Right atrium auricular region (tissue), 2 donors: Measurements from ENCODE around the gene SF3B6. TPM values are rescaled to one million over a fixed set of nuclear protein-coding genes. Genes with fewer than 3 reads are reported as not detected.

Experiments used
- DNase-seq: peaks from one replicate; pipeline ENCODE4 v3.0.0-alpha.2; 2019; ENCODE audit warnings: low spot score
- H3K27ac ChIP-seq, 2 donors: fragments of 200-600 bp; sonication (generic); 1 replicate in 1 of 2; 2 replicates in 1 of 2; pipeline ENCODE4 v1.5.1; 2016 to 2019
- H3K27me3 ChIP-seq, 2 donors: fragments of 200-600 bp; sonication (generic); one replicate each; pipeline versions ENCODE4 v1.5.1 to v1.6.0; 2017 to 2019
- H3K36me3 ChIP-seq: fragments of 200-600 bp; sonication (generic); one replicate; pipeline ENCODE4 v1.5.1; 2016
- H3K4me1 ChIP-seq, 2 donors: fragments of 200-600 bp; sonication (generic); one replicate each; pipeline versions ENCODE4 v1.5.1 to v1.6.0; 2017 to 2019
- H3K4me3 ChIP-seq, 2 donors: fragments of 200-600 bp; sonication (generic); 1 replicate in 1 of 2; 2 replicates in 1 of 2; pipeline ENCODE4 v1.5.1; 2017 to 2019; ENCODE audit warnings: mild to moderate bottlenecking in 1 of 2, moderate library complexity in 1 of 2
- H3K9me3 ChIP-seq, 2 donors: fragments of 200-600 bp; sonication (generic); one replicate each; pipeline ENCODE4 v1.5.1; 2019
- total RNA-seq, 2 donors: library from RNA; depleted of rRNA; stranded (reverse); fragments of >200 nt; gene quantifications; one replicate each; pipeline ENCODE4 v1.1.0, GENCODE V29; 2016
- TF ChIP-seq, protein P1 (sequence below), 2 donors: fragments of 200-600 bp; sonication (generic); IDR thresholded peaks; one replicate each; pipeline ENCODE4 v1.5.1; 2019; ENCODE audit warnings: antibody characterized with exemption in 2 of 2

The SF3B6 gene
- total RNA-seq, 2 donors from 2014 or later: 71.2 to 74.8 TPM

DNA sequence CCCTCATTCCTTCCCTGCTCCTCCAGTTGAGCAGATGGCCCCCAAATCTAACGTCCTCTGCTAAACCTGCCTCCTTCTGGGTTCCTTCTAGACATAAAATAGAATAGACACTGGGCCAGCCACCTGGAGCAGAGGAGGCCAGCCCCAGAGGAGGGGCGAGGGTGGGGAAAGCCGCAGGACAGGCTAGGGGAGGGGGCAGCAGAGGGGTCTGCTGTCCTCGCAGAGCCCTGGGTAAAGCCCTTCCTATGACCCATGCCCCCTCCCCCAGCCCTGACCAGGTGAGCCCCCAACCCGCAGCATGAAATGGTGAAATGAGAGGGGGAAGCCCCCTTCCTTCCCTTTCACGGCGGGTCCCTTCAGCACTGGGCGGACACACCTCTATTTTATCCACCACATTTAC, 58.4 kb downstream of the SF3B6 start:
- Histone ChIP-seq H3K4me1 (no peaks in the 10 kb centered on the region), H3K9me3 (no peaks in the 10 kb centered on the region), H3K36me3 (no peaks in the 10 kb centered on the region), H3K27me3 (no peaks in the 10 kb centered on the region), H3K4me3 (no peak overlapping the region), H3K27ac (no peak overlapping the region)
- DNase-seq: no peak
- TF ChIP-seq, protein P1, sequence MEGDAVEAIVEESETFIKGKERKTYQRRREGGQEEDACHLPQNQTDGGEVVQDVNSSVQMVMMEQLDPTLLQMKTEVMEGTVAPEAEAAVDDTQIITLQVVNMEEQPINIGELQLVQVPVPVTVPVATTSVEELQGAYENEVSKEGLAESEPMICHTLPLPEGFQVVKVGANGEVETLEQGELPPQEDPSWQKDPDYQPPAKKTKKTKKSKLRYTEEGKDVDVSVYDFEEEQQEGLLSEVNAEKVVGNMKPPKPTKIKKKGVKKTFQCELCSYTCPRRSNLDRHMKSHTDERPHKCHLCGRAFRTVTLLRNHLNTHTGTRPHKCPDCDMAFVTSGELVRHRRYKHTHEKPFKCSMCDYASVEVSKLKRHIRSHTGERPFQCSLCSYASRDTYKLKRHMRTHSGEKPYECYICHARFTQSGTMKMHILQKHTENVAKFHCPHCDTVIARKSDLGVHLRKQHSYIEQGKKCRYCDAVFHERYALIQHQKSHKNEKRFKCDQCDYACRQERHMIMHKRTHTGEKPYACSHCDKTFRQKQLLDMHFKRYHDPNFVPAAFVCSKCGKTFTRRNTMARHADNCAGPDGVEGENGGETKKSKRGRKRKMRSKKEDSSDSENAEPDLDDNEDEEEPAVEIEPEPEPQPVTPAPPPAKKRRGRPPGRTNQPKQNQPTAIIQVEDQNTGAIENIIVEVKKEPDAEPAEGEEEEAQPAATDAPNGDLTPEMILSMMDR (IDR thresholded peaks at IDR 0.05): no peak

Other genes with a start within 250 kb of the SF3B6 start
- 1 to 10 TPM; 6.0 to 6.7 TPM for gene ATAD2B, start 149.2 kb downstream of the SF3B6 start, total RNA-seq
- gene UBXN2A, start 135.9 kb downstream of the SF3B6 start, total RNA-seq: 10 to 100 TPM; 14.3 to 18.7 TPM
- gene MFSD2B, start 66.2 kb downstream of the SF3B6 start, total RNA-seq: under 1 TPM in 1 of 2 donors, not detected in 1; 0.30 TPM
- 1 to 10 TPM; 2.7 to 3.6 TPM for gene WDCP, start 28.9 kb downstream of the SF3B6 start, total RNA-seq
- gene FKBP1B, start 26.6 kb downstream of the SF3B6 start, total RNA-seq: 1 to 10 TPM; 5.0 to 8.5 TPM
- 1 to 10 TPM; 8.0 to 8.7 TPM for gene TP53I3, start 8.5 kb upstream of the SF3B6 start, total RNA-seq
- under 1 TPM in 1 of 2 donors, not detected in 1; 0.39 TPM for gene PFN4, start 47.0 kb upstream of the SF3B6 start, total RNA-seq
- gene FAM228B, start 47.1 kb upstream of the SF3B6 start, total RNA-seq: 10 to 100 TPM; 15.6 to 31.1 TPM
- gene FAM228A, start 98.7 kb upstream of the SF3B6 start, total RNA-seq: 1 to 10 TPM in 1 of 2 donors, under 1 TPM in 1; 0.51 to 1.8 TPM